ENCODE results near the gene MYH14. TPM values are rescaled to one million over a fixed set of nuclear protein-coding genes. Genes with fewer than 3 reads are reported as not detected.

The MYH14 gene
- polyA plus RNA-seq, 1 of the 3 experiments (the other 2 are of a cell fraction): 0.02 TPM

DNA sequence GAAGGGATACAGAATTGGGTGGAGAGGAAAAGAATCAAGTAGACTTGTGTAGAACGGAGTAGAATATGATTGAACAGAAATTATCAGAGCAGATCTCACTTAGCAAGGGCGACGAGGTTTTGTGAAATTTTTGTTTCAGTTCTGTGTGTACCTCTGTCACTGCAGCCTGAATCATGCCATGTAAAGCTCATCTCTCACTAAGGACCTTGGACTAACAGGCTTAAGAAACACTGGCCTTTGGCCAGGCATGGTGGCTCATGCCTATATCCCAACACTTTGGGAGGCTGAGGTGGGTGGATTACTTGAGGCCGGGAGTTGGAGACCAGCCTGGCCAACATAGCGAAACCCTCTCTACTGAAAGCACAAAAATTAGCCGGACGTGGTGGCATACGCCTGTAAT is 62.6 kb downstream of the MYH14 start:
- Histone ChIP-seq H2AFZ (ENCODE audit: low read depth) (no peak overlapping the region), H3K4me2 (no peak overlapping the region), H3F3A (replicated peaks; ENCODE audit: insufficient read depth) (no peaks in the 10 kb centered on the region), H3K36me3 (replicated peaks in 1 of 2; ENCODE audit: control insufficient read depth in 1 of 2, insufficient read depth in 2 of 2, low read length in 1 of 2) (no peaks in the 10 kb centered on the region), H3K4me1 (ENCODE audit: control insufficient read depth in 1 of 2, insufficient read depth in 2 of 2, low read depth in 1 of 2, low read length in 1 of 2) (no peaks in the 10 kb centered on the region), H3K27me3 (ENCODE audit: insufficient read depth) (peaks cover 46% of the 10 kb centered on the region), H4K20me1 (ENCODE audit: insufficient read depth) (no peaks in the 10 kb centered on the region), H3K27ac (ENCODE audit: low read depth in 2 of 2, low read length in 1 of 2) (no peak overlapping the region), H3K9me3 (no peaks in the 10 kb centered on the region), H3K79me2 (ENCODE audit: insufficient read depth) (no peaks in the 10 kb centered on the region), H3K4me3 (ENCODE audit: low read depth in 2 of 2, low read length in 1 of 2) (no peak overlapping the region), H3K9ac (no peak overlapping the region), H3K9me2 (no peaks in the 10 kb centered on the region)
- no peak for DNase-seq
- ChIA-PET CTCF (interaction anchor here (2.1 kb wide), 1 partner anchor 14 kb away, joined by 8 read pairs; no protein-coding TSS in a partner anchor), POLR2A (no interaction called here)
- no peak for TF ChIP-seq RXRA (IDR thresholded peaks at IDR 0.05; ENCODE audit: borderline replicate concordance, low read depth)
- no peak for TF ChIP-seq EZH2phosphoT487 (IDR thresholded peaks at IDR 0.05; ENCODE audit: borderline replicate concordance, low read depth)
- 41% methylated on average over 8 of the region's 8 CpGs for WGBS (ENCODE audit: low lambda C conversion rate)

DNA sequence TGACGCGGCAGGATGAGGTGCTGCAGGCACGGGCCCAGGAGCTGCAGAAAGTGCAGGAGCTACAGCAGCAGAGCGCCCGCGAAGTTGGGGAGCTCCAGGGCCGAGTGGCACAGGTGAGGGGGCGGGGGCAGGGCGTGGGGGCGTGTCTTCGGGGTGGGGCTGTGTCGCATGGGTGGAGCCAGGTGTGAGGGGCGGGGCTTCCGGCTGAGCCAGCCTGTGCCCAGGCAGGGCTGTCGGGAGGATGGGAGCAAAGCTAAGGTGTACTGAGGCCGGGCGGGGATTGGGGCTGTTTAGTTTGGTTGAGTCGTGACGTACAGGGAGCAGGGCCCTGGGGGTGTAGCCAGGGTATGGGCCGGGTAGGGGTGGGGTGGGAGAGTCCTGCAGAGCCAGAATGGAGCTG is 63.5 kb downstream of the MYH14 start:
- Histone ChIP-seq H3K4me3 (ENCODE audit: low read depth in 2 of 2, low read length in 1 of 2) (no peak overlapping the region), H3K79me2 (ENCODE audit: insufficient read depth) (no peaks in the 10 kb centered on the region), H2AFZ (ENCODE audit: low read depth) (no peak overlapping the region), H3K9me2 (no peaks in the 10 kb centered on the region), H3K4me1 (ENCODE audit: control insufficient read depth in 1 of 2, insufficient read depth in 2 of 2, low read depth in 1 of 2, low read length in 1 of 2) (no peaks in the 10 kb centered on the region), H4K20me1 (ENCODE audit: insufficient read depth) (no peaks in the 10 kb centered on the region), H3K27me3 (ENCODE audit: insufficient read depth) (peaks cover 54% of the 10 kb centered on the region), H3K4me2 (no peak overlapping the region), H3K9me3 (no peaks in the 10 kb centered on the region), H3F3A (replicated peaks; ENCODE audit: insufficient read depth) (no peaks in the 10 kb centered on the region), H3K27ac (ENCODE audit: low read depth in 2 of 2, low read length in 1 of 2) (no peak overlapping the region), H3K9ac (no peak overlapping the region), H3K36me3 (replicated peaks in 1 of 2; ENCODE audit: control insufficient read depth in 1 of 2, insufficient read depth in 2 of 2, low read length in 1 of 2) (no peaks in the 10 kb centered on the region)
- TF ChIP-seq JUND (IDR thresholded peaks at IDR 0.05) (no peak), RAD21 (IDR thresholded peaks at IDR 0.05; ENCODE audit: low read length) (no peak), CTCF (IDR thresholded peaks at IDR 0.05) (no peak), POLR2AphosphoS5 (IDR thresholded peaks at IDR 0.05; ENCODE audit: low read depth, low read length) (no peak), FOXM1 (IDR thresholded peaks at IDR 0.05; ENCODE audit: low read depth) (no peak), RXRA (IDR thresholded peaks at IDR 0.05; ENCODE audit: borderline replicate concordance, low read depth) (no peak), NFIC (IDR thresholded peaks at IDR 0.05; ENCODE audit: borderline replicate concordance) (no peak), YY1 (IDR thresholded peaks at IDR 0.05; ENCODE audit: low read depth) (no peak)
- TF ChIP-seq, protein P1, sequence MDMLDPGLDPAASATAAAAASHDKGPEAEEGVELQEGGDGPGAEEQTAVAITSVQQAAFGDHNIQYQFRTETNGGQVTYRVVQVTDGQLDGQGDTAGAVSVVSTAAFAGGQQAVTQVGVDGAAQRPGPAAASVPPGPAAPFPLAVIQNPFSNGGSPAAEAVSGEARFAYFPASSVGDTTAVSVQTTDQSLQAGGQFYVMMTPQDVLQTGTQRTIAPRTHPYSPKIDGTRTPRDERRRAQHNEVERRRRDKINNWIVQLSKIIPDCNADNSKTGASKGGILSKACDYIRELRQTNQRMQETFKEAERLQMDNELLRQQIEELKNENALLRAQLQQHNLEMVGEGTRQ (IDR thresholded peaks at IDR 0.05; ENCODE audit: borderline replicate concordance, low read depth, low read length): no peak
- TF ChIP-seq, protein P2, sequence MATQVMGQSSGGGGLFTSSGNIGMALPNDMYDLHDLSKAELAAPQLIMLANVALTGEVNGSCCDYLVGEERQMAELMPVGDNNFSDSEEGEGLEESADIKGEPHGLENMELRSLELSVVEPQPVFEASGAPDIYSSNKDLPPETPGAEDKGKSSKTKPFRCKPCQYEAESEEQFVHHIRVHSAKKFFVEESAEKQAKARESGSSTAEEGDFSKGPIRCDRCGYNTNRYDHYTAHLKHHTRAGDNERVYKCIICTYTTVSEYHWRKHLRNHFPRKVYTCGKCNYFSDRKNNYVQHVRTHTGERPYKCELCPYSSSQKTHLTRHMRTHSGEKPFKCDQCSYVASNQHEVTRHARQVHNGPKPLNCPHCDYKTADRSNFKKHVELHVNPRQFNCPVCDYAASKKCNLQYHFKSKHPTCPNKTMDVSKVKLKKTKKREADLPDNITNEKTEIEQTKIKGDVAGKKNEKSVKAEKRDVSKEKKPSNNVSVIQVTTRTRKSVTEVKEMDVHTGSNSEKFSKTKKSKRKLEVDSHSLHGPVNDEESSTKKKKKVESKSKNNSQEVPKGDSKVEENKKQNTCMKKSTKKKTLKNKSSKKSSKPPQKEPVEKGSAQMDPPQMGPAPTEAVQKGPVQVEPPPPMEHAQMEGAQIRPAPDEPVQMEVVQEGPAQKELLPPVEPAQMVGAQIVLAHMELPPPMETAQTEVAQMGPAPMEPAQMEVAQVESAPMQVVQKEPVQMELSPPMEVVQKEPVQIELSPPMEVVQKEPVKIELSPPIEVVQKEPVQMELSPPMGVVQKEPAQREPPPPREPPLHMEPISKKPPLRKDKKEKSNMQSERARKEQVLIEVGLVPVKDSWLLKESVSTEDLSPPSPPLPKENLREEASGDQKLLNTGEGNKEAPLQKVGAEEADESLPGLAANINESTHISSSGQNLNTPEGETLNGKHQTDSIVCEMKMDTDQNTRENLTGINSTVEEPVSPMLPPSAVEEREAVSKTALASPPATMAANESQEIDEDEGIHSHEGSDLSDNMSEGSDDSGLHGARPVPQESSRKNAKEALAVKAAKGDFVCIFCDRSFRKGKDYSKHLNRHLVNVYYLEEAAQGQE (IDR thresholded peaks at IDR 0.05; ENCODE audit: low read depth, low read length): no peak
- CTCF ChIA-PET: interaction anchor here (1.0 to 2.0 kb wide), 3 partner anchors 9 to 62 kb away, joined by 3 to 12 read pairs (median 4); partner anchors contain the start of gene KCNC3
- peak; percentile 50 for DNase-seq
- WGBS (ENCODE audit: low lambda C conversion rate): 5% methylated on average over 15 of the region's 20 CpGs
- POLR2A ChIA-PET: no interaction called here

All from SK-N-SH (cell line).